HG03457 (cell line): ENCODE data around the gene MPDZ.

Experiments
- ATAC-seq: cut with Tn5 transposase; IDR thresholded peaks from one replicate; pipeline ENCODE4 v1.9.1; 2021; ENCODE audit warnings: moderate number of reproducible peaks; ENCODE audit not compliant: unreplicated experiment

The MPDZ gene

GRCh38 chr9:13279284-13280141 is at the start of gene MPDZ:
TSS of gene MPDZ (minus strand) at chr9:13279692. CDS start at chr9:13250315, 29,377 bp downstream.
- no peak for ATAC-seq

DNA sequence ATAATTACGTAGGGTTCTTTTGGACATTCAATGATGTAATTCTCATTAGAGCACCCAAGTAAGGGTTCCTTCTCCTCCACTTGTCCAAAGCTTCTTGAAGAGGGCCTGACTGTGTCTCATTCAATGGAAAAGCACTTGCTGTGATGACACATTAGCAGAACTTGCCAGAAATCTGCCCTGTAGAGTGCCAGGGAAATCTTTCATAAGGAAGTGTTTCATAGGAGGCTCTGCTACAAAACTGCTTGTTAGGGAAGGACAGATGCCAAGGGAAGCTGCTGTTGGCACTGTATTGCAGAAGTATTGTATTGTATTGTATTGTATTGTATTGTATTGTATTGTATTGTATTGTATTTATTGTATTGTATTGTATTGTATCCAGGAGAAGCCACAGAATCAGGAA is 45.5 kb upstream of the MPDZ start:
- ATAC-seq: no peak

DNA sequence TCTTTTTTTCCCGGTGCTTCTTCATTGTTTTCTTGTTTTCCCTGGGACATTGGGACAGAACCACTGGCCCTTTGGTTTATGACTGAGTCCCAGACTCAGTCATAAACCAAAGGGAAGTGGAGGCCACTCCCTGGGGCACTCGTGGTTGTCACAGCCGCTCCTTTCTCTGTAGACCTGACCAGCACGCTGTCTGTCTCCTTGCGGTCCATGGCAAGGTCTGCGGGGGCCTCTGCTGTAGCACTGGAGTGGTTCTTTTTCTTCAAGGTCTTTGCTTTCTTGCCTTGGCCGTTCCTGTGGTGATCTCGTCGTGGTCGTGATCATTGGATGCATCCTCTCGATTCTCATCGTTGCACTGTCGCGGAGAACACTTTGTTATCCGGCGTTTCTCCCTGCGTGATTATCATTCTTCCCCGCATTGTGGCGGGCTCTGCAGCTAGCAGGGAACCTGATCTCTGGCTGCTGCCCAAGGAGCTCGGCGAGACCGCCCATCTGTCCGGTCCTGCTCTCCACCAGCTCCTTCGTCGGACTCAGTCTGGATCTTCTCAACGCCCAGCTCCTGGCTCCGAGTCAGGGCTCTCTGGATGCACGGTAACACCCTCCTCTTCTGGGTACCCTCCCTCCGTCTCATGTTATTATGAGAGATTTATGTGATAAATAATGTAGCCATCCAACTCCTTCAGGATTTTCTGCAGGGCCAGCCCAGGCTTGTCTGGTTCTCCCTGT is 43.5 kb upstream of the MPDZ start:
- ATAC-seq: no peak

GRCh38 chr9:13318027-13318426 is 38.5 kb upstream of the MPDZ start:
- ATAC-seq: no peak

GRCh38 chr9:13296972-13297371 is 17.5 kb upstream of the MPDZ start:
- ATAC-seq: no peak

- ATAC-seq: no peak
These were observed 16.1 kb upstream of the MPDZ start for GRCh38 chr9:13295556-13295955.

- no peak for ATAC-seq
These were observed 13.3 kb upstream of the MPDZ start for GRCh38 chr9:13292782-13293181.

- no peak for ATAC-seq
These were observed 12.7 kb upstream of the MPDZ start for GRCh38 chr9:13292158-13292557.

GRCh38 chr9:13291718-13292117 is 12.2 kb upstream of the MPDZ start:
- ATAC-seq: no peak

- ATAC-seq: no peak
These were observed 4.5 kb upstream of the MPDZ start for GRCh38 chr9:13284011-13284410.

GRCh38 chr9:13282998-13283397 is 3.5 kb upstream of the MPDZ start:
- no peak for ATAC-seq

- no peak for ATAC-seq
These were observed 2.0 kb upstream of the MPDZ start for GRCh38 chr9:13281356-13282016.

GRCh38 chr9:13278368-13279246 is 885 bp downstream of the MPDZ start:
- ATAC-seq: no peak

DNA sequence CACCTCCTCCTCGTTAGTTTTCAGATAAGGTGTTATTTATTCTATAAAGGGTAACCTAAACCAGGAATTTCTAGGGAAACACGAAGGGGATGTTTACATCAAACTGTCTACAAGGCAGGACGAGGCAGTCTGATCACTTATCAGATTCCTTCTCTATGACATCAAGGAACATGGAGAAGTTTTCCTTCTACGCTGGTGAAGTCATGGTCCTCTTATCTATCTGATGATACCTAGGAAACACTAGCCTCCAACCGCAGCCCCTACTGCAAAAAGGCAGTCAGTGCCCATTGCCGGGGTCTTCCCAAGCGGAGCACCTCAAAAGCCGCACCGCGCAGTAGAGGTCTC is 1.5 kb downstream of the MPDZ start:
- ATAC-seq: no peak

DNA sequence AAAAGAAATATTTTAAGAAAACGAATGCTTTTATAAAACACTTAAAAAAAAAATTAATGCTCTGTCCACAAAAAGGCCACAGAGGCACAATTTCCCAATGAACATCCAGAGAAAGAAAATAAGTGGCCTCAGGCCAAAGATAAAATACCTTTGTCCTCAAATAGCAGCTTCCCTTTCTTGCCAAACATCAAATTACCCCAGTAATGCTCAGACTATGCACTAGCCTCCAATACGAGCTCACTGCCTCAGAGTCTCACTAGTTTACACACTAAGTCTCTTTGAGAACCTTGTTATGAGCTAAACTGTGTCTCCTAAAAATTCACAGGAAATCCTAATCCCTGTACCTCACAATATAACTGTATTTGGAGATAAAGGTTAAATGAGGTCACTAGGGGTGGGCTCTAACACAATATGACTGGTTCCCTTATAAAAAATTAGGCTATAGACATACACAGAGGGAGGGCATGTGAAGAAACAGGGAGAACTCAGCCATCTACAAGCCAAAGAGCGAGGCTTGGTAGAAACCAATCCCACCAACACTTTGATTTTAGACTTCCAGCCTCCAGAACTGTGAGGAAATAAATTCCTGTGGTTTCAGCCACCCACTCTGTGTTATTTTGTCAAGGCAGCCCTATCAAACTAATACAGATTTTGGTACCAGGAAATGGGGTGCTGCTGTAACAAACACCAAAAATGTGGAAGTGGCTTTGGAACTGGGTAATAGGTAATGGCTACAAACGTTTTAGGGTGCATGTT is 4.4 kb downstream of the MPDZ start:
- ATAC-seq: no peak

DNA sequence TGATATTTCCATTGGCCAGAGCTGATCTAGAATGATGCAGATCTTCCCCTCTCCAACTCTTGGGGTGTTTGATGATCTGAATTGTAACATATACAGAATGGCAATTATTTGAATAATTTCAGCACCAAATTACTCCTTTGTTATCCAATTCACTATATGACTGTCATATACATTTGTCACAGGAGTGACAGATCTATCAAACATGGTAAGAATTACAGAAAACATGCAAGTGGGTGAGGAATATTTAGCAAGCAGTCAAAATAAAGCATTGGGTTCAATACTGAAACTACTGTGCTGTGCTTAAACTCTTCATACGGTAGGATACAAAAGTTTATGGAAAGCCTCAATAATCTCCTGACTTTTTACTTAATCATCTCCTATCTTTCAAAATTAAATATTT is 8.8 kb downstream of the MPDZ start:
- ATAC-seq: no peak

GRCh38 chr9:13269589-13270452 is 9.7 kb downstream of the MPDZ start:
- ATAC-seq: no peak

DNA sequence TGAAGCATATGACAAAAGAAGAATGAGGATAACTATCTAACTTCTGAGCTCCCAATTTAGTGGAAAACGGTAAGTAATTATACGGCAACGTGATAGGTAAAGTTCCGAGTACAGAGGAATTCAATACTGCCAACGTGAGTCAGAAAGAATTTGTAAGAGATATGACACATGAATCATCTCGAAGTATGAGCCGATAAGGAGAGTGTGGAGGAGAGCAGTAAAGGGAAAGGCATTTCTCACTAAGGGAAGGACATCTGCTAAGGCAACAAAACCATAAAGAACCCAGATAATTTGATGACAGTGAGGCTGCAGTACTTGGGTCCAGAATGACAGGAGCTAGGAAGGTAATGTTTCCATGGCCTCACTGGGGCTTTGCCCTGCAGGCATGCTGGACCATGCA is 11.0 kb downstream of the MPDZ start:
- no peak for ATAC-seq

GRCh38 chr9:13267743-13268142 is 11.7 kb downstream of the MPDZ start:
- no peak for ATAC-seq
